Measurements from ENCODE around the gene ACSF3. TPM values are rescaled to one million over a fixed set of nuclear protein-coding genes. Genes with fewer than 3 reads are reported as not detected.

Gene ACSF3
- total RNA-seq, 3 donors from 2014 or later: 20.8 to 42.3 (median 40.4) TPM

DNA sequence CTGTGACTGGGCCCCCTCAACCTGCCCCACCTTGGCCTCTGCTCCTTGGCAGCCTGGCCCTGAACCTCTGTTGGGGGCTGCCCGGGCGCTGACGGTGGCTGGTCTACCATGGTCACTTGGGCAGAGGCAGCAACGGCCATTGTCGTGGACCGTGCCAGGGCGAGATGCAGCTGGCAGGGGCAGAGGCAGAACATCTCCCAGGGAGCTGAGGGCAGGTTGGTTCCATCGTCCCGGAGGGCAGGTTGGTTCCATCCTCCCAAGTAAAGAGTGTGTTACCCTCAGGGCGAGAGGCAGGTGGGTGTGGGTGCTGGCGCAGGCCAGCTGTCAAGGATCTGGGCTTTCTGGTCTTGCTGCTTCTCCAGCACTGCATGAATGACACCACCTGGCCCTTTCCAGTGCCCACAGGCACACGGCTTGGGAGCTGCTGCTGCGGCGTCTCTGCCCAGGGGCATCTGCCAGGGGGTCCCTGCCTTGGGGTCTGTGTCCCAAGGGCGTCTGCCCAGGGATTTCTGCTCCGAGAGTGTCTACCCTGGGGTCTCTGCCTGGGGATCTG lies 12.0 kb downstream of the ACSF3 start:
- Histone ChIP-seq H3K36me3 (no peaks in the 10 kb centered on the region), H3K4me3 (no peak overlapping the region), H3K9me3 (no peaks in the 10 kb centered on the region), H3K27me3 (no peaks in the 10 kb centered on the region), H3K27ac (no peak overlapping the region), H3K4me1 (no peaks in the 10 kb centered on the region)
- no peak for DNase-seq (ENCODE audit: low spot score in 2 of 2)
- no peak for TF ChIP-seq POLR2A (IDR thresholded peaks at IDR 0.05)
- intact Hi-C loops (cut with DNase I; ENCODE audit: low total_unique reads): no loop called here

DNA sequence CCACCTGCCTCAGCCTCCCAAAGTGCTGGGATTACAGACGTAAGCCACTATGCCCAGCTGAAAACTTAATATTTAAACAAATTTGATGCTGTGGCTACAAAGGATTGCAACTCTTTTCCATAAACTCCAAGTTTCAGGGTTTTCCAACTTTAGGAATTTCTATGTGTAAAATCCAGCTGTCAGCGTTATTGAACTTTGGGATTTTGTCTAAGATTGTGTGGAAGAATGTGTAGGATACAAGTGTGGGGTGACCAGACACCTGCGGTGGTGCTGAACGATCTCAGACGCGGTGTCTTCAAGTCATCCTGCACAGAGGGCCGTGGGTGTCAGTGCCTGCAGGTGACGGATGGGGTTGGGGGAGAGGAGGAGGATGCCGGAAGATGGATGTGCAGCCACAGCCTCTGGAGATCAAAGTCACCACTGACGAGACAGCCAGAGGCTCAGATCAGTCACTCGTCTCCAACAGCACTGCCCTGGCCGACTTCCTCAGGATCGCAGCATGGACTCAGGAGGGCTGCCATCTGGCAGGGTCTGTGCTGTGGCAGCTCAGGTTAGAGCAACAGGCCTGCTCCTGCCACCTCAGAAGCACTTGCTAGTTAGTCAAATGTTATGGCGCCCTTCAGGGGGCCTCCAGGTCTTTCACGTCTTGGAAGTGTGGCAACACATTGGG lies 13.0 kb downstream of the ACSF3 start:
- H3K27me3 ChIP-seq: no peaks in the 10 kb centered on the region
- no peak overlapping the region for H3K4me3 ChIP-seq
- TF ChIP-seq, protein P1, sequence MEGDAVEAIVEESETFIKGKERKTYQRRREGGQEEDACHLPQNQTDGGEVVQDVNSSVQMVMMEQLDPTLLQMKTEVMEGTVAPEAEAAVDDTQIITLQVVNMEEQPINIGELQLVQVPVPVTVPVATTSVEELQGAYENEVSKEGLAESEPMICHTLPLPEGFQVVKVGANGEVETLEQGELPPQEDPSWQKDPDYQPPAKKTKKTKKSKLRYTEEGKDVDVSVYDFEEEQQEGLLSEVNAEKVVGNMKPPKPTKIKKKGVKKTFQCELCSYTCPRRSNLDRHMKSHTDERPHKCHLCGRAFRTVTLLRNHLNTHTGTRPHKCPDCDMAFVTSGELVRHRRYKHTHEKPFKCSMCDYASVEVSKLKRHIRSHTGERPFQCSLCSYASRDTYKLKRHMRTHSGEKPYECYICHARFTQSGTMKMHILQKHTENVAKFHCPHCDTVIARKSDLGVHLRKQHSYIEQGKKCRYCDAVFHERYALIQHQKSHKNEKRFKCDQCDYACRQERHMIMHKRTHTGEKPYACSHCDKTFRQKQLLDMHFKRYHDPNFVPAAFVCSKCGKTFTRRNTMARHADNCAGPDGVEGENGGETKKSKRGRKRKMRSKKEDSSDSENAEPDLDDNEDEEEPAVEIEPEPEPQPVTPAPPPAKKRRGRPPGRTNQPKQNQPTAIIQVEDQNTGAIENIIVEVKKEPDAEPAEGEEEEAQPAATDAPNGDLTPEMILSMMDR (IDR thresholded peaks at IDR 0.05): no peak
- no peak for TF ChIP-seq POLR2AphosphoS5 (IDR thresholded peaks at IDR 0.05)
- no peak for TF ChIP-seq POLR2A (IDR thresholded peaks at IDR 0.05)
- DNase-seq (ENCODE audit: low spot score in 2 of 2): no peak
- H3K9me3 ChIP-seq: no peaks in the 10 kb centered on the region
- no peaks in the 10 kb centered on the region for H3K4me1 ChIP-seq
- no peaks in the 10 kb centered on the region for H3K36me3 ChIP-seq
- H3K27ac ChIP-seq: no peak overlapping the region
- intact Hi-C loops (cut with DNase I; ENCODE audit: low total_unique reads): no loop called here

DNA sequence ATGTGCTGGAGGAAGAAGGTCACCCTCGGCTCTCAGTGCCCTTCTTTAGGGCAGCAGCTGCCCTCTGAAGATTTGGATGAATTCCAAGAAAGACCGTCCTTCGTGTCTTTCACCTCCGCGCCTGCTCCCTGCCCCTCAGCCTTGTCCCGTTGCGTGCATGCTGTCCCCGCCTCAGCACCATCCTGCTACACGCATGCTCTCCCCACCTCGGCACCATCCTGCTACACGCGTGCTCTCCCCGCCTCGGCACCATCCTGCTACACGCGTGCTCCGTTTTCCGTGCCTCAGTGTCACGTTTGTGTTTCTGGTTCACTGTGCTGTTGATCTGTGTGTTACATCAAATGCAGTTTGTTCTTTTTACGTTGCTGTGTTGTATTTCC lies 13.5 kb downstream of the ACSF3 start:
- H3K9me3 ChIP-seq: no peaks in the 10 kb centered on the region
- H3K4me3 ChIP-seq: no peak overlapping the region
- TF ChIP-seq, protein P1 (IDR thresholded peaks at IDR 0.05): no peak
- no peak for TF ChIP-seq POLR2AphosphoS5 (IDR thresholded peaks at IDR 0.05)
- TF ChIP-seq POLR2A (IDR thresholded peaks at IDR 0.05): no peak
- H3K27me3 ChIP-seq: no peaks in the 10 kb centered on the region
- H3K36me3 ChIP-seq: no peaks in the 10 kb centered on the region
- no peak for DNase-seq (ENCODE audit: low spot score in 2 of 2)
- no peaks in the 10 kb centered on the region for H3K4me1 ChIP-seq
- intact Hi-C loops (cut with DNase I; ENCODE audit: low total_unique reads): no loop called here
- no peak overlapping the region for H3K27ac ChIP-seq

DNA sequence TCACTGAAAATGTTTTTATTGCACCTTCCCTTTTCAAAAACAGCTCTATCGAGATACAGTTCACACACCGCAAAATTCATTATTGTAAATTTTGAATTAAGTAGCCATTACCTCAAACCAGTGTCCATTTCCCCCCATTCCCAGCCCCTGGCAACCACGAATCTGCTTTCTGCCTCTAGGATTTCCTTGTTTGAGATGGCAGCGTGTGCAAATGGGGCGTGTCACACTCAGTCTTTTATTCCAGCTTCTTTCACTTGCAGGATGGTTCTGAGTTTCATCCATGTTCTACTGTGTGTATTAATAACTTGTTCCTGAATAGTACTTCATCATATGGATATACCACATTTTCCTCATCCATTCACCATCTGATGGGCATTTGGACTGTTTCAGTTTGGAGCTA lies 14.8 kb downstream of the ACSF3 start:
- Histone ChIP-seq H3K36me3 (no peaks in the 10 kb centered on the region), H3K27ac (no peak overlapping the region), H3K4me3 (no peak overlapping the region), H3K4me1 (no peaks in the 10 kb centered on the region), H3K9me3 (no peaks in the 10 kb centered on the region), H3K27me3 (no peaks in the 10 kb centered on the region)
- intact Hi-C loops (cut with DNase I; ENCODE audit: low total_unique reads): no loop called here
- TF ChIP-seq POLR2AphosphoS5 (IDR thresholded peaks at IDR 0.05): no peak
- TF ChIP-seq POLR2A (IDR thresholded peaks at IDR 0.05): no peak
- TF ChIP-seq, protein P1 (IDR thresholded peaks at IDR 0.05): no peak
- no peak for DNase-seq (ENCODE audit: low spot score in 2 of 2)

DNA sequence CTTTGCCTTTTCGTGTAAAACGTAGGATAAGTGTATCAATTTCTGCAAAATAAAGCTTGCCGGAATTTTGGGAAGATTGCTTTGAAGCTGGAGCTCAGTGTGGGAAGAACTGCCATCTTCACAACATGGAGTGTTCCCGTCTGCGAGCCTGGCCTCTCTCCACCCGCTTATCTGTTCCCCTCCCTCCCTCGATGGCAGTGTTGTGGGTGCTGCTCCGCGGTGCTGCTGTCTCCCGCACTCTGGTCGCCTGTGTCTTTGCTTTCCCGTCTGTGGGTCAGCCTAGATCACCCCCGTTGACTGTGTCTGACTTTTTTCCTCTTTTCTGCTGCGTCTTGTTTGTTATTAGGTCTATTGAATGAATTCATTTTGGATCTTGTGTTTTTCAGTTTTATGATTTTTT lies 17.0 kb downstream of the ACSF3 start:
- no peaks in the 10 kb centered on the region for H3K4me1 ChIP-seq
- DNase-seq (ENCODE audit: low spot score in 2 of 2): no peak
- H3K36me3 ChIP-seq: no peaks in the 10 kb centered on the region
- intact Hi-C loops (cut with DNase I; ENCODE audit: low total_unique reads): no loop called here
- H3K4me3 ChIP-seq: no peak overlapping the region
- TF ChIP-seq, protein P1 (IDR thresholded peaks at IDR 0.05): no peak
- TF ChIP-seq POLR2A (IDR thresholded peaks at IDR 0.05): no peak
- TF ChIP-seq POLR2AphosphoS5 (IDR thresholded peaks at IDR 0.05): no peak
- no peak overlapping the region for H3K27ac ChIP-seq
- no peaks in the 10 kb centered on the region for H3K9me3 ChIP-seq
- H3K27me3 ChIP-seq: no peaks in the 10 kb centered on the region

All from breast epithelium (tissue), 4 donors.